BJ (cell line): ENCODE data around the gene LIG1. TPM values are rescaled to one million over a fixed set of nuclear protein-coding genes. Genes with fewer than 3 reads are reported as not detected.

Experiments
- CTCF ChIA-PET: fragments of 350-600 bp; formaldehyde crosslinking; extraction: SDS; loops from one replicate; lab custom pipeline; 2021; ENCODE audit warnings: antibody characterized with exemption, inconsistent platforms; lab: Yijun Ruan, JAX
- POLR2A ChIA-PET: fragments of 300-600 bp; sonication (Branson Sonifier 250); formaldehyde crosslinking; extraction: SDS; loops from one replicate; lab custom pipeline; 2021; ENCODE audit warnings: antibody characterized with exemption; lab: Charles Lee
- DNase-seq: peaks from one replicate; pipeline ENCODE4 v3.0.0-alpha.2; 2011; ENCODE audit warnings: low read depth
- H3K27me3 ChIP-seq: 2 replicates; pipeline ENCODE4 v1.6.0; 2011; ENCODE audit warnings: low read length; ENCODE audit not compliant: control insufficient read depth, insufficient read depth
- H3K36me3 ChIP-seq: 2 replicates; pipeline ENCODE4 v1.5.1; 2011; ENCODE audit warnings: low read length; ENCODE audit not compliant: control insufficient read depth, insufficient read depth
- H3K4me3 ChIP-seq: 2 replicates; pipeline ENCODE4 v1.5.1; 2011; ENCODE audit warnings: low read depth, mild to moderate bottlenecking, control low read depth, low read length
- CTCF ChIP-seq: IDR thresholded peaks from 2 replicates; pipeline ENCODE4 v1.5.1; 2011; ENCODE audit warnings: low read depth, mild to moderate bottlenecking, control low read depth, inconsistent platforms, low read length, moderate library complexity; ENCODE audit not compliant: insufficient read depth
- polyA plus RNA-seq: library from polyadenylated mRNA; depleted of rRNA; stranded (reverse); fragments of >200 nt; gene quantifications from 2 replicates; pipeline ENCODE4 v1.2.3, GENCODE V29; 2011

Gene LIG1
- polyA plus RNA-seq, 1 experiment = 19.5 TPM

GRCh38 chr19:48171710-48172109 lies 1.6 kb upstream of the LIG1 start:
- ChIA-PET CTCF (interaction anchor here (1.0 kb wide), 1 partner anchor 22 kb away, joined by 3 read pairs; no protein-coding TSS in a partner anchor), POLR2A (no interaction called here)
- Histone ChIP-seq H3K36me3 (peaks cover 5% of the 10 kb centered on the region), H3K4me3 (0 out of 2 replicates have a peak overlapping the region, but pooled peaks have one; percentile 3), H3K27me3 (no peaks in the 10 kb centered on the region)
- TF ChIP-seq CTCF = no peak
- no peak for DNase-seq

GRCh38 chr19:48170817-48171347 lies 738 bp upstream of the LIG1 start:
- POLR2A ChIA-PET = no interaction called here

GRCh38 chr19:48169578-48169938 lies 586 bp downstream of the LIG1 start:
- DNase-seq = no peak
- ChIA-PET POLR2A (interaction anchor here (0.7 kb wide), 1 partner anchor 65 kb away, joined by 4 read pairs; no protein-coding TSS in a partner anchor), CTCF (interaction anchor here (0.8 kb wide), 1 partner anchor 19 kb away, joined by 3 read pairs; no protein-coding TSS in a partner anchor)
- H3K36me3 ChIP-seq = peaks cover 5% of the 10 kb centered on the region
- TF ChIP-seq CTCF = no peak
- H3K27me3 ChIP-seq = no peaks in the 10 kb centered on the region
- peak overlapping the region; percentile 70 for H3K4me3 ChIP-seq

More at GRCh38 chr19:48170817-48171347, 738 bp upstream of the LIG1 start:
- DNase-seq = no peak
- CTCF ChIA-PET = interaction anchor here (1.0 kb wide), 3 partner anchors 23 to 89 kb away, joined by 3 read pairs; no protein-coding TSS in a partner anchor
- TF ChIP-seq CTCF = no peak
- peaks cover 5% of the 10 kb centered on the region for H3K36me3 ChIP-seq
- H3K4me3 ChIP-seq = peak overlapping the region; percentile 70
- no peaks in the 10 kb centered on the region for H3K27me3 ChIP-seq

GRCh38 chr19:48168689-48169088 lies 1.5 kb downstream of the LIG1 start:
- CTCF ChIA-PET = interaction anchor here (0.8 kb wide), 1 partner anchor 18 kb away, joined by 3 read pairs; no protein-coding TSS in a partner anchor
- H3K4me3 ChIP-seq = no peak overlapping the region

More at GRCh38 chr19:48168689-48169088, 1.5 kb downstream of the LIG1 start:
- peaks cover 3% of the 10 kb centered on the region for H3K36me3 ChIP-seq
- no peak for DNase-seq
- no peaks in the 10 kb centered on the region for H3K27me3 ChIP-seq
- POLR2A ChIA-PET = no interaction called here
- no peak for TF ChIP-seq CTCF
